Measurements from ENCODE around the gene OR10V1.

Gene OR10V1

GRCh38 chr11:59713745-59714144 is at the start of gene OR10V1:
TSS of gene OR10V1 (minus strand) at chr11:59713845. CDS start at chr11:59713845, 0 bp downstream.
- no peak for DNase-seq (ENCODE audit: low read depth in 3 of 3)

GRCh38 chr11:59761993-59762392 is 48.3 kb upstream of the OR10V1 start:
- DNase-seq (ENCODE audit: low read depth in 3 of 3): no peak

GRCh38 chr11:59760771-59761170 is 47.1 kb upstream of the OR10V1 start:
- DNase-seq (ENCODE audit: low read depth in 3 of 3): no peak

DNA sequence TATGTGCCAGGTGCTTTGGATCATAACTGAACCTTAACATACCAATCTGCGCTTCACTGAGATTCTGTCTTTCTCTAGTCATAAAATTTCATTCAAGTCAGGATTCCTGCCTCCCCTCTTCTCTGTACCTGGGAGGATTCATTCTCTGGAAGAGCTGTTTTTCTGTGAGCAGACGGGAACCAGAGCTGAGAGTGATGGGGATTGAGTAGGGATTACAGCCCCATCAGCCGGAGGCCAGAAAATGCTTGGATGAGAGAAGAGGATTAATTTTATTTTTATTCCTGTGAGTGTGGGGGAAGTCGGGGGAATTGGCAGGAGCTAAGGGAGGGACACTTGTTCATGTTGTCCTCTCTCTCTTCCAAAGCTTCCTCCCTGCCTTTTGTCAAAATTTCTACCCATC is 46.3 kb upstream of the OR10V1 start:
- no peak for DNase-seq (ENCODE audit: low read depth in 3 of 3)

DNA sequence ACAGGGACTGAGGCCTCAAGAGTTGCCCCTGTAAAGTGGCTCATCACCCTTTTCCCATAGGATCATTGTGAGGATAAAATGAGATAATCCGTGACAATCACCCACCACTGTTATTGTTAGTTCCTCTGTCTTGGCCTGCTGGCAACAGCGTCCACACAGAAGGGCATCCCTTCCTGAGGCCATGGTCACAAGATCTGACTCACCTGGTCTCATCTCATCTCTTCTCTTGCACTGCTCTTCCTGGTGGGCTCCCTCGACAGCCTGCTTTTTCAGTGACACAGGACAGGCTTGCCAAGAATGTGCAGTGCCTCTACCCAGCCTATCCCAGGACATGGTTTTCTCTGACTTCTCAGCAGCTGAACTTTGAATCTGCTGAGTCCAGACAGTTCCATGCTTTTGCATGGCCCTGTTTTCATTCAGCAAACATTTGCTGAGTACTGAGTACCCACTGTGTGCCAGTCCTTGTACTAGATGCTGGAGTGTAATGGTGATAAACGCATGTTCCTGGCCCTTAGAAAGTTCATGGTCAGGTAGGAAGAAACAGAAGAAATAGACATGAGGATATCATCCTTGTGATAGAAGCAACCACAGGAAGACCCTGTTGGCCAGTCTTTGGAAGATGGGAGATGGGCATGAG is 44.9 kb upstream of the OR10V1 start:
- no peak for DNase-seq (ENCODE audit: low read depth in 3 of 3)

DNA sequence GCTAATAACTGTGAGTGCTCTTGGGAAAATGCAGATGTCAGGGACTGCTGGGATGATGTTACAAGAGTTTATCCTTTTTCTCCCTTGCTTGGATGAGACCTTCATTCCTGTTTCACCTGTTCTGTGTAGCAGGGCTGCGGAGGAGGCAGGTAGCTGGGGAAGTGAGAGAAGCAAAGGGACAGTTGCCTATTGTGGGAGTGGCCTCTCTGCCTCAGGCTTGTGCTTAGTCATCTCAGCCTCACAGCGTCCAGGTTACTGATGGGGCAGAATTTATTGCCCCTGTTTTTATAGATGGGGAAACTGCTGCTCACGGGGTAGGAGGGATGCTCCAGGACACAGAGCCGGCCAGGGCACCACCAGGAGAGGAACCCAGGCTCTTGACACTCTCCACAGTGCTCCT is 43.2 kb upstream of the OR10V1 start:
- no peak for DNase-seq (ENCODE audit: low read depth in 3 of 3)

DNA sequence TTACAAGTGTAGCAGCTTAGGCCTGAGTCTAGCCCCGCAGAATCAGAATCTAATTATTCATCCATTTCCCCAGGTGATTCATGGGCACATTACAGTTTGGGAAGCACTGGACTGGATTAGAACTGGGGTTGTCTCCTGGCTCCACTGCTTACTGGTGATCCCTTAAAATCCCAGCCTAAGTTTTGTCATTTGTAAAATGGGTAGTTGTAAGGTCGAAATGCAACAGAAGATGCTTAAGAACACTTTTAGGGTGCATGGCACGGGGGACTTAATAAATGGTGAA is 42.9 kb upstream of the OR10V1 start:
- no peak for DNase-seq (ENCODE audit: low read depth in 3 of 3)

DNA sequence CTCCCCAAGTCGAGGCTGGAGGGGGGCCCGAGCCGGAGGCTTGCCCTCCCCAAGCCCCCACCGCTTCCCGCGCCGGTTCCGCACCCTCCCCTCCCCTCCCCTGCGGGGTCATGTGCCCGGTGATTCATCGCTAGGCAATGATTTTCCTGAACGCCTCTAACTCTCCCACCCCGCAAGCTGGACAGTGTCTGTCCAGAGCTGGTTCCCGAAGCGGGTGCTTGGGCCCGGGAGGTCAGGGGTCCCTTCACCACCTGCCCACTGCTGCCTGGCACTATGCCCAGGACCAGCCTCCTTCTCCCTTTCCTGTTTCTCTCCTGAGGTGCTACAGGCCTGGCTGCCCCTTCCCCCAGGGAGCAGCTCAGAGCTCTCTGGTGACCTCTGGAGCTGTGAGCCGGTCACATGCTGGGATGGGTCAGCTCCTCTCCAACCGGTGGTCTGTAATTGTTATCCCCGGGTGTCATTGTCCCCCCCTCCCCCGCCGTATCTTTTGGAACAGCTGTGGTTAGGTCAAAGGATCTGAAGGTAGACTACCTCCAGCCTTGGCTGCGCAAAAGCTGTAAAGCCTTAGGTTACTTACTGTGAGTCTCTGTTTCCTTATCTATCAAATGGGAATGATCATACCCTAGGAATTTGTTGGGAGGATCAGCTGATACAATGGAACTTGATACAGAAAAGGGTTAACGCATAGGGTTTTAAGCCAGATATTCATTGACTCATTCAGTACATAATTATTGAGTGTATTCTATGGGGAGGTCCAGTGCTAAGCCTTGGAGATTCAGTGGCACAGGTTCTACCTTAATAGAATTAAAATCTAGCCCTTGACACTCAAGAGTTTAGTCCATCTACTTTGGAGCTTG is 42.3 kb upstream of the OR10V1 start:
- DNase-seq (ENCODE audit: low read depth in 3 of 3): peak in 1 of 3 experiments; percentile 24

DNA sequence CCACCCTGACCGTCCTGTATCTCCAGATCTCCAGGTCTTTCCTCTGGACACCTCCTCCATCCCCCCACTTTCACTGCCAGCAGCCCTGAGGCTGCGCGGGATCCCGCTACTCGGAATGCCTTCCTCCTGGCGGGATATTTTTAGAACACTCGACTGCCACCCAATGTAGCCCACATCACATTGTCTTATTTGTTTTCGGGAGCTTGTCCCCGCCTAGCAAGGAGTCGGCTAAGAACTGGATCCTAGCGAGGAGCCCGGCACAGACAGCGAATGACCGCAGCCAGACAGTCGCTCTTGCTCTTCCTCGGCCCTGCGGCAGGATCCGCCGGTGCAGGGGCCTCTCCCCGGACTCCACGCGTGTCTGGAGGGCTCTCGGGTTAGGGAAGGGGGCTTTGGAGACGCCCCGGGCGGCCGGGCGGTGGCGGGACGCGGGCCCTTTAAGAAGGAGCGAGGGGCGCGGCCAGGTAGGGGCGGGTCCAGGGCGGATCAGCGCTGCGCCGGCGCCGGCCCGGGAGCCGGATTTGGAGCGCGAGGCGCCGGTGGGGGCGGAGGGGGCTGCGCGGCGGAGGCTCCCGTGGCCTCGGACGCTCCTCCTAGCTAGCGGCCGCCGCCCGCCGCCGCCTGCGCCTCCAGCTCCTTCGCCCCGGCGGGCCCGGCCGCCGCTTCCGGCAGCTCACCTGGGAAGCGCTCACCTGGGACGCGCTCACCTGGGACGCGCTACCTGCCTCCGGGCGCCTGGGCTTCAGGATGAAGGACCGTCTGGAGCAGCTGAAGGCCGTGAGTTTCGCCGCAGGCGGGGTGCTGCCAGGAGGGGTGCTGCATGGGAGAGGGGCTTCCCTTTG is 41.4 kb upstream of the OR10V1 start, which contains the start of gene STX3:
STX3 (plus strand) TSS at position 518 of the 842 bp plus-strand sequence; CDS start at position 748, 230 bp downstream.
- DNase-seq (ENCODE audit: low read depth in 3 of 3): peak; percentile 23 to 65 (median 41)

DNA sequence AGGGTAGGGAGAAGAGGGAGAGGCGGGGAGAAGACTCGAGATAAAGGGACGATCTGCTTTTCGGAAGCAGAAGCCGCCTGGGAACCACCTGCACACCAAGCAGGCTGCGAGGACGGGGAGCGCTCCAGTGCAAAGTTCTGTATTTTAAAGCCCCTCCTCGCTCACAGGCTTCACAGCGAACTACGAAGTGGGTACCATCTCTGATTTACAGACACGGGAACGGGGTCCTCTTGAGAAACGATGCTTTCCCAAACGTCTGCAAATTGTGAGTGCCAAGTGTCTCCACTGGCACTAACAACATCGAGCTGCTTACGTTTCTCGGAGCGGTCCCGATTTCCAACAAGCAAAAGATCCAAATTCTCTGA is 40.8 kb upstream of the OR10V1 start:
- peak in 1 of 3 experiments; percentile 12 for DNase-seq (ENCODE audit: low read depth in 3 of 3)

GRCh38 chr11:59753650-59754493 is 40.2 kb upstream of the OR10V1 start:
- DNase-seq (ENCODE audit: low read depth in 3 of 3): peak; percentile 66 to 78 (median 76)

DNA sequence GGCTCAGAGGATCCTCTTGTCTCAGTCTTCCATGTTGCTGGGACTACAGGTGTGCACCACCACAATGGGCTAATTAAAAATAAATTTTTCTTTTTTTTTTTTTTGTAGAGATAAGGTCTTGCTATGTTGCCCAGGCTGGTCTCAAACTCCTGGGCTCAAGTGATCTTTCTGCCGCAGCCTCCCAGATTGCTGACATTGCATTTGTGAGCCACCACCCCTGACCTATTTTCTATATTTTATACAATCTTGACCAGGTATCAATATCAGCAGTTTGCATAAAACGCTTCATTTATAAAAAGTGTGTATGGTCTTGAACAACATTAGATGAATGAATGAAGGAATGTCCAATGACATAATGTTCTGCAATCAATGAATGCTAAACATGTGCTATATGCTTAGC is 32.5 kb upstream of the OR10V1 start:
- DNase-seq (ENCODE audit: low read depth in 3 of 3): no peak

DNA sequence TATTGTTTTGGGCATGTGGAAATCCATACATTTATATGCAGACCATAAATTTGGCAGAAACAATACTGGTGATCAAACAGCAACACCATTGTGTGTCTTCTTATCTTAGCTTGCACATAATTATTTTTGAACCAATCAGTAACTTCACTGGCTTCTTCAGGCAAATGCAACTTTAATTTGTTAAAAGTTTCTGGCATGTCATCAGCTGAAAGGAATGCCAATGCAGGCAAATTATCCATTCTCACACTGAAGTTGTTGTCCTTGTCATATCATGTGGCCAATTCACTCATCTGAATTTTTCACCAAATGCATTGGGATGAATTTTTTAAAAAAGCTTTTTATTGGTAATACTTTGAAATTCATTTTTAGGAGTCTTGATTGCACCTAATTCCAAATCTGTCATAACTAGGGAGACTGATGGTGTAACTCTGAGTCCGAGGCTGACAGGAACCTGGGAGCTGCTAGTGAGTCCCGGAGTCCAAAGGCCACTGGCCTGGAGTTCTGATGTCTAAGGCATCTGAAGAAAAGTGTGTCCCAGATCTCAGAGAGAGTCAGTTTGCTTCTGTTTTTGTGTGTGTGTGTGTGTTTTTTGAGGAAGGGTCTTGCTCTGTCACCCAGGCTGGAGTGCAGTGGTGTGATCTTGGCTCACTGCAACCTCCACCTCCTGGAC is 17.4 kb upstream of the OR10V1 start:
- no peak for DNase-seq (ENCODE audit: low read depth in 3 of 3)

GRCh38 chr11:59729834-59730233 is 16.2 kb upstream of the OR10V1 start:
- DNase-seq (ENCODE audit: low read depth in 3 of 3): no peak

DNA sequence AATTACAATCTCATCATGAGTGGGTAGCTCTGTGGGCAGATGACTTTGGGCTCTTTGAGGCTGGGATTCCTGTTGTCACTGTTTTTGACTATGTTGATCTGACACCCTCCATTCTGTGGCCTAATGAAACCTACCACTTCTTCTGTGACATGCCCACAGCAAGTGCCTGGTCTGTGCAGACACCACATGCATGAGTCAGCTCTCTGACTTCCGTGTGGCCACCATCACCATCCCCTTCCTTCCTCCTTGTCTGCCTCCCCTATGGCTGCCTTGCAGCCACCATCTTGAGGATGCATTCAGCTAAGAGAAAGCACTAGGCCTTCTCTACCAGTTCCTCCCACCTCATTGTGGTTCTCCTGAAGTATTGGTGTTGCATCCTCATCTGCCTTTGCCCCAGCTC is 15.3 kb upstream of the OR10V1 start:
- no peak for DNase-seq (ENCODE audit: low read depth in 3 of 3)

- no peak for DNase-seq (ENCODE audit: low read depth in 3 of 3)
Measured at GRCh38 chr11:59728154-59728553, 14.5 kb upstream of the OR10V1 start.

GRCh38 chr11:59727426-59727825 is 13.8 kb upstream of the OR10V1 start:
- no peak for DNase-seq (ENCODE audit: low read depth in 3 of 3)

DNA sequence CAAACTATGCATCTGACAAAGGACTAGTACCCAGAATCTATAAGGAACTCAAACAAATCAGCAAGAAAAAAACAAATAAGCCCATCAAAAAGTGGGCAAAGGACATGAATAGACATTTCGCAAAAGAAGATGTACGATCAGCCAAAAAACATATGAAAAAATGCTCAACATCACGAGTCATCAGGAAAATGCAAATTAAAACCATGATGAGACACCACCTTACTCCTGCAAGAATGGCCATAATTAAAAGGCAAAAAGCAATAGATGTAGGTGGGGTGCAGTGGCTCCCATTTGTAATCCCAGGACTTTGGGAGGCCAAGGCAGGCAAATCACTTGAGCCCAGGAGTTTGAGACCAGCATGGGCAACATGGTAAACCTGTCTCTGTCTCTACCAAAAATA is 10.4 kb upstream of the OR10V1 start:
- DNase-seq (ENCODE audit: low read depth in 3 of 3): no peak

DNA sequence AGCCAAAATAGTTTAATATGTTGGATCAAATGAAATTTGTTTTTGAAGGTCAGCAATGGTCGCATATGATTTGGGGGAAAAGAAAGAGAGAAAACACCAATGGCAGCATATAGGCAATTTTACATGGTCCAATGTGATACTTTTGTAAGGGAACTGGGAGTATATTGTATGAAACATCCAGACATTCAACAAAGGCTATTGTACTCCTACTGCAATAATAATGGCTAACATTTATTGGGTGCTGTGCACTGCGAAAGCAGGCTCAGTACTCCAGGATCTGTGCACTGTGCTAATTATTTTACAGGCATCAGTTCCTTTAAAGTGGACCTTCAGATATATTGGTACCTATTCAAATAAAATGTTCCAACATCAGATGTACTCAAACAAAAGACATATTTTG is 5.9 kb upstream of the OR10V1 start:
- no peak for DNase-seq (ENCODE audit: low read depth in 3 of 3)

- no peak for DNase-seq (ENCODE audit: low read depth in 3 of 3)
Measured at GRCh38 chr11:59716051-59716450, 2.4 kb upstream of the OR10V1 start.

Data from stimulated activated CD4-positive, alpha-beta T cell treated with anti-CD3 and anti-CD28 coated beads, TNF-alpha, amount 100 ng/mL, for 24 hours (primary cell).